Activated naive CD4-positive, alpha-beta T cell treated with Interleukin-2 at 50 U/mL for 16 hours (primary cell): ENCODE results near the gene IL1RL2.

Experiments used
- DNase-seq: peaks from one replicate; pipeline ENCODE4 v3.0.0-alpha.2; 2020

The IL1RL2 gene

DNA sequence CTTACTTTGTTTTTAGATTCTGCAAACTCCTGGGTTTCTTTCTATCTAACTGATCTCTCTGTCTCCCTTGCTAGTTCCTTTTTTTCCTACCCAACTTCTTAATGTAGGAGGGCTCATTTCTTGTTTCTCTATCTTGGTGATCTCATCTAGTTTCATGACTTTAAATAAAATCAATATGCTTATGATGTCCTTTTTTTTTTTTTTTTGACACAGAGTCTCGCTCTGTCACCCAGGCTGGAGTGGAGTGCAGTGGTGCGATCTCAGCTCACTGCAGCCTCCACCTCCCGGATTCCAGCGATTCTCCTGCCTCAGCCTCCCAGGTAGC, 82.3 kb downstream of the IL1RL2 start:
- no peak for DNase-seq

DNA sequence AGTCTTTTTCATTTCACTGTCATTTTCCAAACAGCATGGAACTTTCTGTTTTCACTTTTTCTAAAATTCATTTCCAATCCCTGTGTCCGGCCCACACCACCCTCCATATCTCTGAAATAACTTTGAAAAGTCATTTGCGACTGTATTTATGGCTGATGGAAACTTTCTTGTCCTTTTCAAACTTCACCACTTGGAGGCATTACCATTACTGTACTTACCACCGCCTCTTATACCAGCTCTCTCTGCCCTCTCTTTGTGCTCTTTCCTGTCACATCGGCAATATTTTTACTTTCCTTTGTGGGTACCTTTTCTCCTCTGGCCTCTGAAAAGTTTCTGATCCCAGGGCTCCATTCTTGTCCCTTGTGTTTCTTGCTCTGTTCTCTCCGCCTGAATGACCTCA, 85.0 kb downstream of the IL1RL2 start:
- DNase-seq: no peak

DNA sequence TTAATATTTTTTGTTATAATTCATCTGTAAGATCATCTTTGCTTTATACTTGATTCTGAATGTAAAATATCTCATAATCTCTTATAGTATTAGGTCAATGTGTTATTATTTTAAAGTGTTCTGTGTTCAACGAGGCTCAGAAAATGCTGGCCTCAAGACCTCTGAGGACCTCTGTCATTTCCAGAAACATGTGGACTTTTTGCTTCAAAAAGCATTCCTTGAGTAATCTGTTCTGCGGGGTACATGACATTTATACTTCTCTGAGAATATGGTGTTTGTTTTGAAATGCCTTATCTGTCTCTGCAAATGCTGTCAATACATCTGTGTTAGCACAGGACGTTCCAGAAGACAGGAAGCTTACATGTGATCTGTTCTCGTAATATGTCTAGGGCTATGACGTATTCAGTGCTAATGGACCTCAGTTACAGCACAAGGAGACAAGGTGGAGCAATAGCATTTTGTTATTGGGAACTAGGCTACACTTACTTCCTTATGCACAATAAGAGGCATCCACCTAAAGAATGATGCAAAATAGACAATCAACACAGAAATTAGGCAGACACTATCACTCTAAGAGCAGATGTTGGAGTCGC, 86.9 kb downstream of the IL1RL2 start:
- no peak for DNase-seq

DNA sequence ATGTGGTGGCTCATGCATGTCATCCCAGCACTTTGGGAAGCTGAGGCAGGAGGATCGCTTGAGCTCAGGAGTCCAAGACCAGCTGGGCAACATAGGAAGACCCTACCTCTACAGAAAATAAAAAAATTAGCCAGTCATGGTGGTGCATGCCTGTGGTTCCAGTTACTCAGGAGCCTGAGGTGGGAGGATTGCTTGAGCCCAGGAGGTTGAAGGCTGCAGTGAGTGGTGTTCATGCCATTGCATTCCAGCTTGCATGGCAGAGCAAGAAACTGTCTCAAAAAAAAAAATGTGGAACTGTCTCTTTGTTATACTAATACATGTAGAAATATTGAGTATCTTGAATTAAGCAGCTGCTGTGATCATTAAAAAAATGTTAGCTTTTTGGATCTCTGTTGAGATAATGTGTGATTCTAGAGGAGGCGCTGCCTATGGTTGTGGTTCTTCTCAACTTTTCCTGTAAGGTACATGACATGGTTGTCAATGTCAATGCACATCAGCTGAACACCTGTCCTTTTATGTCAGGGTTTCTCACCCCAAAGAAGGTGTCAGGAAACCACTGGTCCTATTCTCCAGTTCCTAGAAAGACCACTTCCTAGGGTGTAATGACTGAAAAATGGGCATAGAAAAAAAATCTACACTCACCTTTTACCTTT, 89.9 kb downstream of the IL1RL2 start:
- no peak for DNase-seq

DNA sequence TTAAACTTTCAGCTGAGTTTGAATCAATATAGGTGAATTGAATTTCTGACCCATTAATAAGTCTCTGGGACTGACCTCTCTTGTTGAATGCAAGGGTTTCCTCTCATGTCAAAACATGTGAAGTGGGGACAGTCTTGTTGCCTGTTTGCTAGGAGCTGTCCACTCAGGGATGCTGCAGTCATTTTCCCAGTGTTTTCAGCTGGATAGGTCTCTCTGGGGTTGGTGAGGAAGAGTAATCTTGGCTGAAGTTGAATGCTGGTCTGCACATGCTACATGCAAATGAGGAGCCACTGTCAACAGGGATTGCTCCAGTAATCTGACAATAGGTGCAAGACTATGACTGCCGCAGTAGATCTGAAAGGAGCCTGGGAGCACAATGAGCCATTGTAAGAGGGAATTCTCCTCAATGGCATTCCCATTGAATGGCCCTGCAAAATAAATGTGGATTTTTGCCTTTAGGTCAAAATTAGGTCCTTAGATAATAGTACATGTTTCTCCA, 90.4 kb downstream of the IL1RL2 start:
- DNase-seq: no peak

DNA sequence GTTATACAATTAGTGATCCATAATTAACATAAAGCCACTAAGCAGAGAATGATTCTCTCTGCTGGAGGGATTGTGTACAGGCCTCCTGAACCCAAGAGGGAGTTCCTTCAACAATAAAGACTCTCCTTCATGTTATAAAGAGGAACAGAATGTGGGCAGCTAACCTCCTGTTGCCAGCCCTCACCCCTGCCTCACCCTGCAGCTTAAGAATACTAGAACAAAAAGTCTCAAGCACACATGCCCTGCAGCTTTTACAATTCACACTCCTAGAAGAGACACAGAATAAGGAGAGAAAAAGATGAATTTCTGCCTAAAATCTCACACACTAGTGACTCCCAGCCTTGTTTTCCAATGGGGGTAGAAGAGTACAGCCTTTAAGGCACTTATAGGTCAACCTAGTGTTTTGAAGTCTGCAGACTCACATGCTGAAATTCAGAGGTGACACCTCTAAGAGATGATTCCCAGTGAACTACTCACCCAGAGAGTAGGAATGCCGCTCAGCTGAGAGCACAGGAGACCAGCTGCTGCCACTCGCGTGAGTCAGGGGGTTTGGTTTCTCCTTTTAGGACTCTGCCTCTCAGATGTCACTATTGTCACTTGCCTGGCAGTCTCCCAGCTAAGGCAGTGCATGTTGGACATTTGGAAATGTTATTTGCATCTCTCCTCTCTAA, 92.0 kb downstream of the IL1RL2 start:
- DNase-seq: no peak

DNA sequence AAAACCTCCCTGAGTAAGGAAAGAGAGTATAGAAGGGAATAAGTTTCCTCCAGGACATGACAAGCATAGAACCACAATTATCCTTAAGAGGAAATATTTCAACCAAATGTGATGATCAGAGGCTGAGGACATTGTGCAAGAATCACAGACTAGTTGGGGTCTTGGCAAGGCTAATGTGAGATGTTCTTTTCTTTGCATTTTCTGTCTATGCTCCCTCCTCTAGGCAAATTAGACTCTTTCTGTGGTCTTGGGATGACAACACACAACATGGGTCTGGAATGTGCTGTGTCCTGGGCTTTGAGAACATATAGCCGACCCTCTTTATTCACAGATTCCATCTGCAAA, 92.5 kb downstream of the IL1RL2 start:
- DNase-seq: no peak

DNA sequence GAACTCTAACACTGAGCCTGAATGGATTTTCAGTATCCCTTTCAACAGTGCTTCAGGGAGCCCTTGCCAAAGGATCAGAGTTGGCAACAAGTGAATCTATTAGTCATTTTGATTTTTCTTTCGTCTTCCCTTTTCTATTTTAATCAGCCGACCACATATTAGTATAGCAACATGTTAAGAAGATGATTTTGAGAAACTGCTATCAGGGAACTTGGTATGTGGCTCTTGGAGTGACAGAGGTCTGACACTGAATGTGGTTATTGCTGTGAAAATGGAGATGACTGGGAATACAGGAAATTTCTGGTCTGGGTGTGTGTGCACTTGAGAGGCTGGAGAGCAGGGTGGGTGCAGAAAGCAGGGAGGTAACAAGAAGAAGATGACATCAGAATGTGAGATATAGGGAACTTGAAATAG, 95.9 kb downstream of the IL1RL2 start:
- DNase-seq: no peak

DNA sequence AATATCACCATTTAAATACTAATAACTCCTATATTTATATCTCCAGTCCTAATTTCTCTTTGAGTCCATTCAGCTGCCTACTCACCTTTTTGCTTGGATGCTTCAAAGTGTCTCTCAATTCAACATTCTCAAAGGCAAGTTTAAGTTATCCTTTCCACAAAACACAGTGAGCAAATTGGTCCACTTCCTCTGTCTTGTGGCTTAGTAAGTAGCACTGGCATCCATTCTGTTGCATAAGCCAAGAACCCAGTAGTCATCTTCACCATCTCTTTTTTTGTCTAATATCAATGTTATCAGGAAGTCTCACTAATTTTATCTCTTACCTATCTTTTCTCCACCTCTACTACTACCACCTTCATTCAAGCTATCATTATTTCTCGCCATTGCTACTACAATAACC, 97.2 kb downstream of the IL1RL2 start:
- DNase-seq: no peak

DNA sequence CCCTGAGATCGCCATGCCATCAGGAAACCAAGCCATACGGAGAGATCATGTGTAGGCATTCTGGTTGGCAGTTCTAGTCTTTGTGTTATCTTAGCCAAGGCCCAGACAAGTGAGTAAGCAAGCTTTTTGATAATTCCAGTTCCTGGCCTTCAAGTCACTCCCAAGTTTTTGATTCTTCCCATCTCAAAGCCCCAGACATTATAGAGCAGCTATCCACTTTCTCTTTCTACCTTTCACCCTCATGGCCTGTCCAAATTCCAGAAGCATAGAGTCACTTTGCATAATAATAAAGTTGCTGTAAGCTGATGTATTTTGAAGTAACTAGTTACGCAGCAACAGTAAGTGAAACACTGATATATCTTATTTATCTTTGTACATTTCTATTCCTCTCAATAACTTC, 97.8 kb downstream of the IL1RL2 start:
- no peak for DNase-seq

DNA sequence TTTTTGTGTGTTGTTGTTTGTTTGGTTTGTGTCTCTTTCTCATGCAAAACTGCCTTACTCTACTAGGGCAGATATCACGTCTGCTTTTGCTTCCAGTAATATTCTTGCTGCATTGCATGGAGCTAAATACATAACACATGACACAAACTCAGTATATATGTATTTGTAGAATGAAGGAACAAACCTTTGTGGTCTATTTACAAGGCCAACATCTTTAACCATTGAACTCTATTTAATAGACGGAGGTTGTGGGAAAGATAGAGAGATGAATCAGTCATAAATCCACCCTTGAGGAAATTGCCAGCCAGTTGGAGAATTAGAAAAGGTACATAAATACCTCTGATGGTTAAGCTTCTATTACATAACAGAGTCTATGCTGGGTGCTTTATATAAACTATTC, 98.5 kb downstream of the IL1RL2 start:
- no peak for DNase-seq

DNA sequence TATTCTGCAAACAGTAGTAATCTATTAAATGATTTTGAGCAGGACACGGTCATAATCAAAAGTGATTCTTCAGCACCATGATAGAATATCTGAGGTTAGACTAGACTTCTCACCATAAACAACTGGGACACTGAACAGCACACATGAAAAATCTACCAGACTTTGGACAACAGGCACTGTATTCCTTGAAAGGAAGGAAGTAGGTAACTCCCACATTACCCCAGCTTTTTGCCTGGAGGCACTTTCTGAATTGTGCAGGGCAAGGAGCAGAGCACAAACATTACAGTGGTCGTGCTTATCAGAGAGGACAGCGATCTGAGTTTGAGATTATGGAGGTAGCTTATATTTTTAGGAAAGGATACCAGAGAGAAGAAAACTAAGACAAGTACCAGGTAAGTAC, 99.2 kb downstream of the IL1RL2 start:
- no peak for DNase-seq

DNA sequence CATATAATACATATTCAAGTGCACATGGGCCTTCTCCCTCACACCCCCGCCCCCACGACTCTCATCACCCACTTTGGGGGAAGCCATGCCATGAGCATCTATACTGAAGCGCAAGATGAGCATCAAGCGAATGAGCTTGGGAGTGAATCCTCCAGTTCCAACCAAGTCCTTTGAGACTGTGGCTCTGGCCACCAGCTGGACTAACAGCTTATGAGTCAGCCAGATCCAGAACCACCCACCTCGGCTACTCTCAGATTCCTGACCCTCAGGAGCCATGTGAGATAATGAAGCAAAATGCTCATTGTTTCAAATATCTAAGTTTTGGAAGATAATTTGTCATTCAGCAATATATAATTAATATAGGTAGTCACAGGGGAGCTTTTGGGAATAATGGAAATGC, 102.3 kb downstream of the IL1RL2 start:
- no peak for DNase-seq
